Measurements from ENCODE around the gene VCX2. TPM values are rescaled to one million over a fixed set of nuclear protein-coding genes. Genes with fewer than 3 reads are reported as not detected.

Gene VCX2
- total and polyA plus RNA-seq, 2 of the 4 experiments (the other 2 are of a cell fraction): not detected

GRCh38 chrX:8201896-8202331 lies 30.8 kb upstream of the VCX2 start:
- no peaks in the 10 kb centered on the region for H3K79me1 ChIP-seq (ENCODE audit: low read depth in 1 of 2, low read length in 2 of 2)
- no peaks in the 10 kb centered on the region for H4K20me1 ChIP-seq (ENCODE audit: insufficient read depth, low read length)
- DNase-seq (no peak), ATAC-seq (ENCODE audit: low read depth) (no peak)
- WGBS, 2 experiments (ENCODE audit: extremely low coverage in 2 of 2, insufficient read length in 1 of 2): no CpG with 5 or more reads among the region's 8 CpGs
- no peak overlapping the region for H4K5ac ChIP-seq (ENCODE audit: low read depth, low read length)
- no peaks in the 10 kb centered on the region for H3K4me1 ChIP-seq (ENCODE audit: control insufficient read depth, insufficient read depth, low read length)
- H3K9me3 ChIP-seq (ENCODE audit: control insufficient read depth, insufficient read depth, low read length): peaks cover 10% of the 10 kb centered on the region
- in situ Hi-C loops (cut with MboI; ENCODE audit: low sequenced_read_pairs): no loop called here
- no peaks in the 10 kb centered on the region for H3K9me1 ChIP-seq (ENCODE audit: insufficient read depth, low read length)
- H3K18ac ChIP-seq (ENCODE audit: low read depth, low read length): no peak overlapping the region
- no peak overlapping the region for H3K9ac ChIP-seq (ENCODE audit: low read depth, low read length)
- H3K27ac ChIP-seq (ENCODE audit: insufficient read depth, low read length): no peak overlapping the region
- no peak overlapping the region for H2AK5ac ChIP-seq (ENCODE audit: low read depth, low read length)
- H2AK9ac ChIP-seq (replicated peaks; ENCODE audit: low read depth, low read length, poor library complexity): no peak overlapping the region
- H3K4me2 ChIP-seq (ENCODE audit: low read depth, low read length): no peak overlapping the region
- H3K4me3 ChIP-seq (ENCODE audit: insufficient read depth, low read depth, low read length): no peak overlapping the region
- H3K36me3 ChIP-seq (ENCODE audit: control insufficient read depth, insufficient read depth, low read length): no peaks in the 10 kb centered on the region
- no TSS peak for BruUV-seq (replicated peaks)
- H4K91ac ChIP-seq (ENCODE audit: insufficient read depth, low read depth, low read length): no peak overlapping the region
- ChIA-PET POLR2A (ENCODE audit: unreplicated experiment) (no interaction called here), CTCF (no interaction called here)
- no peak overlapping the region for H2BK120ac ChIP-seq (ENCODE audit: low read depth, low read length)
- no peak overlapping the region for H3K23ac ChIP-seq (ENCODE audit: low read depth, low read length)
- no peak overlapping the region for H2BK15ac ChIP-seq (ENCODE audit: low read depth, low read length)
- TF ChIP-seq FOS (IDR thresholded peaks at IDR 0.05; ENCODE audit: low read depth, low read length) (no peak), CEBPB (IDR thresholded peaks at IDR 0.05; ENCODE audit: low read depth, low read length) (no peak), NFE2L2 (IDR thresholded peaks at IDR 0.05; ENCODE audit: low read depth, low read length) (no peak), SMC3 (IDR thresholded peaks at IDR 0.05; ENCODE audit: low read depth, low read length) (no peak), MAZ (IDR thresholded peaks at IDR 0.05; ENCODE audit: borderline replicate concordance, low read depth, low read length) (no peak), BHLHE40 (IDR thresholded peaks at IDR 0.05; ENCODE audit: low read depth, low read length) (no peak), CHD1 (IDR thresholded peaks at IDR 0.05; ENCODE audit: low read depth, low read length) (no peak), RAD21 (IDR thresholded peaks at IDR 0.05; ENCODE audit: low read length) (no peak), RFX5 (IDR thresholded peaks at IDR 0.05; ENCODE audit: low read depth, low read length) (no peak), MXI1 (IDR thresholded peaks at IDR 0.05; ENCODE audit: borderline replicate concordance, low read depth, low read length) (no peak), MAFK (IDR thresholded peaks at IDR 0.05; ENCODE audit: low read depth, low read length) (no peak), ELK1 (IDR thresholded peaks at IDR 0.05; ENCODE audit: borderline replicate concordance, low read depth, low read length) (no peak), CTCF (conservative IDR thresholded peaks at IDR 0.05; ENCODE audit: low read depth, low read length) (no peak), POLR2A (IDR thresholded peaks at IDR 0.05; ENCODE audit: low read depth, low read length) (no peak)
- no peak overlapping the region for H2BK5ac ChIP-seq (ENCODE audit: low read depth, low read length, poor library complexity, severe bottlenecking)
- dilution Hi-C loops (cut with HindIII; ENCODE audit: low sequenced_read_pairs, unreplicated experiment): no loop called here
- no peak overlapping the region for H2AFZ ChIP-seq (replicated peaks; ENCODE audit: low read length, poor library complexity)
- no peak overlapping the region for H4K8ac ChIP-seq (ENCODE audit: low read depth in 2 of 2, low read length in 2 of 2)
- H3K56ac ChIP-seq (ENCODE audit: extremely low read depth, insufficient read depth, low read length): no peak overlapping the region
- no peaks in the 10 kb centered on the region for H3K27me3 ChIP-seq (ENCODE audit: control insufficient read depth, insufficient read depth, low read length)
- no peak overlapping the region for H3K4ac ChIP-seq (ENCODE audit: low read depth, low read length)
- no peak overlapping the region for H3K14ac ChIP-seq (replicated peaks; ENCODE audit: low read depth, low read length)
- H2BK20ac ChIP-seq (ENCODE audit: low read depth, low read length): no peak overlapping the region
- intact Hi-C loops (cut with micrococcal nuclease): no loop called here

All from IMR-90 (cell line).